Kidney (tissue), 14 donors: ENCODE results near the gene SAP30L. TPM values are rescaled to one million over a fixed set of nuclear protein-coding genes. Genes with fewer than 3 reads are reported as not detected.
A peak's percentile ranks its signal among the peaks of the same experiment; 100 is the strongest.

ENCODE experiments used
- DNase-seq, 5 donors: peaks; one replicate each; pipeline ENCODE4 v3.0.0-alpha.2; 2013 to 2020
- FAIRE-seq: peaks from 2 replicates; lab custom pipeline; 2012; peaks lifted over from hg19 to GRCh38; lab: Jason Lieb, UNC
- H3K27ac ChIP-seq, 2 donors: one replicate each; pipeline ENCODE4 v1.7.0; 2013; ENCODE audit warnings: low read depth in 2 of 2, low read length in 2 of 2, inconsistent platforms in 1 of 2
- H3K27me3 ChIP-seq: one replicate; pipeline ENCODE4 v1.7.1; 2013; ENCODE audit warnings: low read length, inconsistent platforms; ENCODE audit not compliant: control insufficient read depth, insufficient read depth
- H3K36me3 ChIP-seq, 3 donors: one replicate each; pipeline versions ENCODE4 v1.7.0 to v1.7.1; 2013; ENCODE audit warnings: low read length in 3 of 3, control low read depth in 1 of 3, inconsistent platforms in 1 of 3; ENCODE audit not compliant: insufficient read depth in 3 of 3, control insufficient read depth in 2 of 3
- H3K4me1 ChIP-seq, 3 donors: one replicate each; pipeline versions ENCODE4 v1.7.0 to v1.7.1; 2013; ENCODE audit warnings: low read length in 3 of 3, inconsistent platforms in 1 of 3, low read depth in 1 of 3; ENCODE audit not compliant: control insufficient read depth in 2 of 3, insufficient read depth in 2 of 3
- H3K4me3 ChIP-seq, 3 donors: one replicate each; pipeline versions ENCODE4 v1.7.0 to v1.8.1; 2013; ENCODE audit warnings: low read length in 3 of 3, control low read depth in 1 of 3, inconsistent platforms in 1 of 3
- H3K9ac ChIP-seq, 3 donors: one replicate each; pipeline versions ENCODE4 v1.7.0 to v1.7.1; 2013; ENCODE audit warnings: low read length in 3 of 3, control low read depth in 1 of 3, inconsistent platforms in 1 of 3
- H3K9me3 ChIP-seq, 3 donors: one replicate each; pipeline versions ENCODE4 v1.7.0 to v1.7.1; 2013; ENCODE audit warnings: low read length in 3 of 3, control low read depth in 1 of 3, inconsistent platforms in 1 of 3; ENCODE audit not compliant: control insufficient read depth in 2 of 3, insufficient read depth in 1 of 3
- intact Hi-C: fragments of 100-400 bp; cut with DNase I; formaldehyde crosslinking; loops from one replicate; pipeline ENCODE4 v1.11.1; 2022
- polyA plus RNA-seq: library from polyadenylated mRNA; stranded (reverse); fragments of 350-450 nt; fragmentation: Illumina TruSeq; extraction: RNeasy Lipid Tissue Mini Kit (QIAGEN cat#74804); gene quantifications from one replicate; pipeline ENCODE4 v1.2.3, GENCODE V29; 2014; ENCODE audit warnings: low read depth, low replicate concordance; ENCODE audit not compliant: insufficient read depth
- total RNA-seq: library from RNA; stranded (reverse); fragmentation: NEBNext Ultra II Directional; extraction: Animal tissue kit (Norgen Biotek cat#: 25700); gene quantifications from one replicate; pipeline ENCODE4 v1.2.1, GENCODE V29; 2021
- TF ChIP-seq, protein P1 (sequence below): IDR thresholded peaks from 3 replicates; pipeline ENCODE4 v1.5.1; 2012; ENCODE audit warnings: mild to moderate bottlenecking, moderate library complexity, borderline replicate concordance; ENCODE audit not compliant: insufficient read depth; ENCODE audit errors: extremely low read depth
- donor health status: control.
- donor health status: control.
- donor health status: control.
- donor health status: control.
- donor health status: control.
- donor health status: DM: yes; HTN: yes; CAD: no.
- donor health status: Normal renal cell carcinoma (clear cell type).

SAP30L gene
- total and polyA plus RNA-seq, 2 donors from 2014 or later = 30.7 to 33.0 TPM

GRCh38 chr5:154483654-154484392 lies 38.0 kb downstream of the SAP30L start:
- DNase-seq = peak in 3 of 5 donors; percentile 37 to 52 (median 38)
- intact Hi-C loops = no loop called here
- Histone ChIP-seq H3K9ac (no peak overlapping the region), H3K27ac (no peak overlapping the region), H3K36me3 (no peaks in the 10 kb centered on the region), H3K9me3 (no peaks in the 10 kb centered on the region), H3K4me1 (peaks cover 0 to 3% (median 0%) of the 10 kb centered on the region in 3 donors), H3K27me3 (peaks cover 89% of the 10 kb centered on the region), H3K4me3 (no peak overlapping the region)
- FAIRE-seq = no peak
- TF ChIP-seq, protein P1, sequence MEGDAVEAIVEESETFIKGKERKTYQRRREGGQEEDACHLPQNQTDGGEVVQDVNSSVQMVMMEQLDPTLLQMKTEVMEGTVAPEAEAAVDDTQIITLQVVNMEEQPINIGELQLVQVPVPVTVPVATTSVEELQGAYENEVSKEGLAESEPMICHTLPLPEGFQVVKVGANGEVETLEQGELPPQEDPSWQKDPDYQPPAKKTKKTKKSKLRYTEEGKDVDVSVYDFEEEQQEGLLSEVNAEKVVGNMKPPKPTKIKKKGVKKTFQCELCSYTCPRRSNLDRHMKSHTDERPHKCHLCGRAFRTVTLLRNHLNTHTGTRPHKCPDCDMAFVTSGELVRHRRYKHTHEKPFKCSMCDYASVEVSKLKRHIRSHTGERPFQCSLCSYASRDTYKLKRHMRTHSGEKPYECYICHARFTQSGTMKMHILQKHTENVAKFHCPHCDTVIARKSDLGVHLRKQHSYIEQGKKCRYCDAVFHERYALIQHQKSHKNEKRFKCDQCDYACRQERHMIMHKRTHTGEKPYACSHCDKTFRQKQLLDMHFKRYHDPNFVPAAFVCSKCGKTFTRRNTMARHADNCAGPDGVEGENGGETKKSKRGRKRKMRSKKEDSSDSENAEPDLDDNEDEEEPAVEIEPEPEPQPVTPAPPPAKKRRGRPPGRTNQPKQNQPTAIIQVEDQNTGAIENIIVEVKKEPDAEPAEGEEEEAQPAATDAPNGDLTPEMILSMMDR = no peak

GRCh38 chr5:154484393-154485095 lies 38.7 kb downstream of the SAP30L start:
- TF ChIP-seq, protein P1 = no peak
- intact Hi-C loops = no loop called here
- no peaks in the 10 kb centered on the region for H3K36me3 ChIP-seq
- H3K9me3 ChIP-seq = no peaks in the 10 kb centered on the region
- no peak overlapping the region for H3K27ac ChIP-seq
- FAIRE-seq = no peak
- DNase-seq = no peak
- no peaks in the 10 kb centered on the region for H3K4me1 ChIP-seq
- H3K27me3 ChIP-seq = peaks cover 88% of the 10 kb centered on the region
- H3K4me3 ChIP-seq = no peak overlapping the region
- no peak overlapping the region for H3K9ac ChIP-seq

DNA sequence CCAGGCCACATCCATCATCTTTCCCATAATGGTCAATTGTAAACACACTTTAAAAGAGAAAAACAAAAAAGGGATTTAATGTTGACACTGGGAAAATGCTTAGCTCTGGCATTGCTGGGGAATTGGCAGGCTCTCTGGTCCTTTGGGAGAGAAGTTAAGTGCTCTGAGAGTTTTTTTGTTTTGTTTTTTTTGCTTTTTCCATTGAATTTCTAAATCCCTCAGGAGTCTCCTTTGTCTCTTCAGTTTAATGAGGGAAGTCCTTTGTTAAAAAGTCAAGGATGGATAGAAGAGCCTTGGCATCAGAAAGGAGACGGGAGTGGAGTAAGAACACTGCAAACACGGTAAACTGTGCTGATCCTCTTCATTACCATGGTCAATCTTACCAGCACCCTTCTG lies 39.3 kb downstream of the SAP30L start:
- Histone ChIP-seq H3K27ac (no peak overlapping the region), H3K27me3 (peaks cover 88% of the 10 kb centered on the region), H3K36me3 (no peaks in the 10 kb centered on the region), H3K4me3 (no peak overlapping the region), H3K9ac (no peak overlapping the region), H3K4me1 (no peaks in the 10 kb centered on the region), H3K9me3 (no peaks in the 10 kb centered on the region)
- intact Hi-C loops = no loop called here
- TF ChIP-seq, protein P1 = no peak
- FAIRE-seq = no peak
- DNase-seq = no peak
